Astrocyte of the spinal cord (primary cell): ENCODE data around the gene F2R.
"Not testable (repeated sequence)": the region's sequence is repeated elsewhere in the genome, so short reads cannot be mapped to it uniquely, and the experiment has no call there.

ENCODE experiments used
- DNase-seq: peaks from one replicate; pipeline ENCODE4 v3.0.0; 2011; ENCODE audit warnings: low read depth, low spot score
- H3K4me3 ChIP-seq: 2 replicates; pipeline ENCODE4 v1.5.1; 2011; ENCODE audit warnings: low read depth, mild to moderate bottlenecking, low read length, moderate library complexity
- in situ Hi-C: cut with HindIII; loops from 2 replicates; pipeline ENCODE4 v1.10.0; 2017; ENCODE audit warnings: low sequenced_read_pairs
- TF ChIP-seq, protein P1 (sequence below): IDR thresholded peaks from 2 replicates; pipeline ENCODE4 v1.5.1; 2012; ENCODE audit warnings: low read depth, mild to moderate bottlenecking, low read length, inconsistent platforms

Gene F2R

DNA sequence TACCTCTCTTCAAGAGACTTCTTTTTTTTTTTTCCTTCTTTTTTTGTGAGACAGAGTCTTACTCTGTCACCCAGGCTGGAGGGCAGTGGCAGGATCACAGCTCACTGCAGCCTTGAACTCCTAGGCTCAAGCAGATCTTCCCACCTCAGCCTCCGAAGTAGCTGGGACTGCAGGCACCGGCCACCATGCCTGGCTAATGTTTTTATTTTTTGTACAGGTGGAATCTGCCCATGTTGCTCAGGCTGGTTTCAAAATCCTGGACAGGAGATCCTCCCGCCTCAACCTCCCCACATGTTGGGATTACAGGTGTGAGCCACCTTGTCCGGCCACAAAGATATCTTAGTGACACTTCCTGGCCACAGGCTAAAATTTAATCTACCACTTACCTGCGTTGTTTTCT lies 60.0 kb downstream of the F2R start:
- no peak overlapping the region for H3K4me3 ChIP-seq
- DNase-seq, result no peak
- TF ChIP-seq, protein P1, sequence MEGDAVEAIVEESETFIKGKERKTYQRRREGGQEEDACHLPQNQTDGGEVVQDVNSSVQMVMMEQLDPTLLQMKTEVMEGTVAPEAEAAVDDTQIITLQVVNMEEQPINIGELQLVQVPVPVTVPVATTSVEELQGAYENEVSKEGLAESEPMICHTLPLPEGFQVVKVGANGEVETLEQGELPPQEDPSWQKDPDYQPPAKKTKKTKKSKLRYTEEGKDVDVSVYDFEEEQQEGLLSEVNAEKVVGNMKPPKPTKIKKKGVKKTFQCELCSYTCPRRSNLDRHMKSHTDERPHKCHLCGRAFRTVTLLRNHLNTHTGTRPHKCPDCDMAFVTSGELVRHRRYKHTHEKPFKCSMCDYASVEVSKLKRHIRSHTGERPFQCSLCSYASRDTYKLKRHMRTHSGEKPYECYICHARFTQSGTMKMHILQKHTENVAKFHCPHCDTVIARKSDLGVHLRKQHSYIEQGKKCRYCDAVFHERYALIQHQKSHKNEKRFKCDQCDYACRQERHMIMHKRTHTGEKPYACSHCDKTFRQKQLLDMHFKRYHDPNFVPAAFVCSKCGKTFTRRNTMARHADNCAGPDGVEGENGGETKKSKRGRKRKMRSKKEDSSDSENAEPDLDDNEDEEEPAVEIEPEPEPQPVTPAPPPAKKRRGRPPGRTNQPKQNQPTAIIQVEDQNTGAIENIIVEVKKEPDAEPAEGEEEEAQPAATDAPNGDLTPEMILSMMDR, result no peak
- in situ Hi-C loops, result no loop called here

DNA sequence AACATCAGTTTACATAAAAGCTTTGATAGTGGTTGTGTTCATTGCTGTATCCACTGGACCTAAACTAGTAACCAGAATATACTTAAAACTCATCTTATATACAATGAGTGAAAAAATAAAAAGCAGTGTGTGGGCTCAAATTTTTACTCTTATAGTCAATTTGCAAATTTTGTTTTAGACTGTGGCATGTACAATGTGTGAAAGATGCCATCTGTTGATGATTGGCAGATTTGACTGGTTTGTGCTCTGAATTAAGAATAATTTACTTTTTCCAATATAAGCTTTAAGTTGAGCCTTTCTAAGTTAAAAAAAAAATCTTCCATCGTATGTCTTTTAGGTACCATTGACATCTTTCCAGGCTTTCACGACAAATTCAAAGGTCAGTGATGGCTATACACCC lies 60.5 kb downstream of the F2R start:
- H3K4me3 ChIP-seq, result no peak overlapping the region
- no peak for DNase-seq
- TF ChIP-seq, protein P1, result no peak
- in situ Hi-C loops, result no loop called here

DNA sequence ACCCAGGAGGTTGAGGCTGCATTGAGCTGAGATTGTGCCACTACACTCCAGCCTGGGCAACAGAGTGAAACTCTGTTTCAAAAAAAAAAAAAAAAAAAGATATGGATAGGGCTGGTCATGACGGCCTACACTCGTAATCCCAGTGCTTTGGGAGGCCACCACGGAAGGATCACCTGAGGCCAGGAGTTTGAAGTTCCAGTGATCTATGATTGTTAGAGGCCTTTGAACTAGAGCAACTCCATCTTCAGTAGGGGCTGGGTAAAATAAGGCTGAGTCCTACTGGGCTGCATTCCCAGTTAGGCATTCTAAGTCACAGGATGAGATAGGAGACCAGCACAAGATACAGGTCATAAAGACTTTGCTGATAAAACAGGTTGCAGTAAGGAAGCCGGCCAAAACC lies 64.7 kb downstream of the F2R start:
- H3K4me3 ChIP-seq, in situ Hi-C loops, DNase-seq: not testable (repeated sequence)

DNA sequence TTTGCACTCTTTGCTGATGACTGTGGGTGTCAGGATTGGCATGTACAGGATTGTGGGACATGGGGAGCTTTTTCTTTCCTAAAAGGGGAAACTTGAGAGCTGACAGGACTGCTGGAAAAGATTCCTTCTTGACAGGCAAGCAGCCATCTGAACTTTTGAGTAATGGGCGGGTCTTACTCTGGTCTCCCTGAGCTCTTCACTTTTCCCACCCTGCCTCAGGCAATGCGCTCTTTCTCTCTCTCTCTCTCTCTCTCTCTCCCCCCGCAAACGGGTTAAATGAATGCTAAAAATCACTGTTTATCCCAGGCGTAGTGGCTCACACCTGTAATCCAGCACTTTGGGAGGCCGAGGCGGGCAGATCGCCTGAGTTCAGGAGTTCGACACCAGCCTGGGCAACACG lies 65.8 kb downstream of the F2R start:
- in situ Hi-C loops, result no loop called here
- TF ChIP-seq, protein P1, result no peak
- no peak overlapping the region for H3K4me3 ChIP-seq
- no peak for DNase-seq

DNA sequence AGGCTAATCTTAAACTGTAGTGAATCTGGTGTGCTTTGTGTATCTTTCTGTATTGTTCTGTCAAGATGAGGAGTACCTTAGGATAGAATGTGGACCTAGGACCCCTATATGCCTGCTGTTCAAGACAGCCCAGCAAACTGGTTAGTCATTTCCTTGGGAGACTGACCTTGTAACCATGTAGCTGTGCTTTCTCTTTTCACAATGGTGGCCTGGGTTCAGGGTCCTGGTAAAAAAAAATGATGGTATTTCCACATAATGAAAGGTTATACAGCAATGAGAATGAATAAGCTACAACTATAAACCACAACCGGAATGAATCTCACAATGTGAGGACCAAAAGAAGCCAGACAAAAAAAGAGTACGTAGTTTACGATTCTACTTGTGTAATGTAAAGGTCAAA lies 66.5 kb downstream of the F2R start:
- TF ChIP-seq, protein P1, result no peak
- in situ Hi-C loops, result no loop called here
- DNase-seq, result peak; percentile 71
- no peak overlapping the region for H3K4me3 ChIP-seq
